ENCODE data around the gene ATAD1. TPM values are rescaled to one million over a fixed set of nuclear protein-coding genes. Genes with fewer than 3 reads are reported as not detected.

ATAD1 gene
- total and polyA plus RNA-seq, 2 of the 4 experiments (the other 2 are of a cell fraction): 12.7 to 21.9 TPM

DNA sequence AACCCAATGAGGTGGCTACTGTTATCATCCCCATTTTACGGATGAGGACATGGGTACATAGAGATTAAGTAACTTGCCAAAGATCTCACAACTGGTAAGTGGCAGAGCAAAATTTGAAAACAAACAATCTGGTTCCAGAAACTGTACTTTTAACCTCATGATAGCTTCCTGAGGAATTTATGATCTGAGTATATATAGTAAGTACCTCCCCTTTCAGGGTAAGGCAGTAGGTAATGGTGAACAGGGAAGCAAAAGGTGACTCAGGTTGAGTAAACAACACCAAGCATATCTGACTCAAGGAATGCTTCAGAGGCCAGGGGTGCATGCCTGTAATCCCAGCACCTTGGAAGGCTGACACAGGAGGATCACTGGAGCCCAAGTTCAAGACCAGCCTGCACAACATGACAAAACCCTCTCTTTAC, 24.2 kb upstream of the ATAD1 start:
- in situ Hi-C loops (cut with MboI; ENCODE audit: low sequenced_read_pairs): no loop called here
- intact Hi-C loops (cut with micrococcal nuclease): no loop called here
- BruUV-seq (replicated peaks): no TSS peak
- Histone ChIP-seq H3K14ac (replicated peaks; ENCODE audit: low read depth, low read length) (peak overlapping the region; percentile 66), H3K36me3 (ENCODE audit: control insufficient read depth, insufficient read depth, low read length) (no peaks in the 10 kb centered on the region), H4K8ac (ENCODE audit: low read depth in 2 of 2, low read length in 2 of 2) (peak overlapping the region; percentile 84 to 91), H3K27ac (ENCODE audit: insufficient read depth, low read length) (peak overlapping the region; percentile 82; the same call in 1 of the 2 replicates), H4K5ac (ENCODE audit: low read depth, low read length) (peak overlapping the region; percentile 72), H3K79me1 (ENCODE audit: low read depth in 1 of 2, low read length in 2 of 2) (peaks cover 0 to 10% of the 10 kb centered on the region in 2 experiments; a peak in 2 of 4 replicates), H3K4me3 (ENCODE audit: insufficient read depth, low read depth, low read length) (no peak overlapping the region), H3K18ac (ENCODE audit: low read depth, low read length) (peak overlapping the region; percentile 96), H2BK20ac (ENCODE audit: low read depth, low read length) (peak overlapping the region; percentile 71), H2AK9ac (replicated peaks; ENCODE audit: low read depth, low read length, poor library complexity) (peak overlapping the region; percentile 85), H3K23ac (ENCODE audit: low read depth, low read length) (peak overlapping the region; percentile 93; the same call in 1 of the 2 replicates), H3K9ac (ENCODE audit: low read depth, low read length) (no peak overlapping the region; the same call in 1 of the 2 replicates), H3K4me1 (ENCODE audit: control insufficient read depth, insufficient read depth, low read length) (peaks cover 7% of the 10 kb centered on the region; the same call in 1 of the 2 replicates), H4K91ac (ENCODE audit: insufficient read depth, low read depth, low read length) (peak overlapping the region; percentile 90), H3K4ac (ENCODE audit: low read depth, low read length) (peak overlapping the region; percentile 95), H2BK5ac (ENCODE audit: low read depth, low read length, poor library complexity, severe bottlenecking) (peak overlapping the region; percentile 99), H3K27me3 (ENCODE audit: control insufficient read depth, insufficient read depth, low read length) (no peaks in the 10 kb centered on the region), H2AK5ac (ENCODE audit: low read depth, low read length) (peak overlapping the region; percentile 95), H3K9me3 (ENCODE audit: control insufficient read depth, insufficient read depth, low read length) (no peaks in the 10 kb centered on the region), H2AFZ (replicated peaks; ENCODE audit: low read length, poor library complexity) (no peak overlapping the region), H3K56ac (ENCODE audit: extremely low read depth, insufficient read depth, low read length) (peak overlapping the region; percentile 35; the same call in 1 of the 2 replicates), H2BK15ac (ENCODE audit: low read depth, low read length) (peak overlapping the region; percentile 89; the same call in 2 of the 3 replicates), H3K4me2 (ENCODE audit: low read depth, low read length) (no peak overlapping the region), H4K20me1 (ENCODE audit: insufficient read depth, low read length) (no peaks in the 10 kb centered on the region), H2BK120ac (ENCODE audit: low read depth, low read length) (peak overlapping the region; percentile 96), H3K9me1 (ENCODE audit: insufficient read depth, low read length) (peaks cover 14% of the 10 kb centered on the region)
- no CpG with 5 or more reads among the region's 1 CpG for WGBS, 2 experiments (ENCODE audit: extremely low coverage in 2 of 2, insufficient read length in 1 of 2)
- ChIA-PET CTCF (interaction anchor here (0.7 kb wide), 1 partner anchor 24 kb away, joined by 3 read pairs; no protein-coding TSS in a partner anchor), POLR2A (ENCODE audit: unreplicated experiment) (interaction anchor here (0.7 kb wide), 1 partner anchor 573 kb away, joined by 4 read pairs; no protein-coding TSS in a partner anchor)
- ATAC-seq (ENCODE audit: low read depth) (no peak), DNase-seq (peak; percentile 48)
- dilution Hi-C loops (cut with HindIII; ENCODE audit: low sequenced_read_pairs, unreplicated experiment): no loop called here
- no peak for TF ChIP-seq ELK1 (IDR thresholded peaks at IDR 0.05; ENCODE audit: borderline replicate concordance, low read depth, low read length)
- TF ChIP-seq CHD1 (IDR thresholded peaks at IDR 0.05; ENCODE audit: low read depth, low read length): no peak
- no peak for TF ChIP-seq RAD21 (IDR thresholded peaks at IDR 0.05; ENCODE audit: low read length)
- TF ChIP-seq CEBPB (IDR thresholded peaks at IDR 0.05; ENCODE audit: low read depth, low read length): no peak
- TF ChIP-seq BHLHE40 (IDR thresholded peaks at IDR 0.05; ENCODE audit: low read depth, low read length): no peak
- no peak for TF ChIP-seq SMC3 (IDR thresholded peaks at IDR 0.05; ENCODE audit: low read depth, low read length)

All from IMR-90 (cell line).